Esophagus muscularis mucosa (tissue), 4 donors: ENCODE measurements around the gene TRABD2B. TPM values are rescaled to one million over a fixed set of nuclear protein-coding genes. Genes with fewer than 3 reads are reported as not detected.

Experiments used
- DNase-seq: peaks from one replicate; pipeline ENCODE4 v3.0.0-alpha.2; 2017; ENCODE audit errors: extremely low spot score
- H3K27ac ChIP-seq, 4 donors: fragments of 200-600 bp; sonication (generic); replicated peaks in 1 of 4; 1 replicate in 3 of 4; 2 replicates in 1 of 4; pipeline ENCODE4 v1.5.1; 2016 to 2019; ENCODE audit warnings: mild to moderate bottlenecking in 1 of 4
- H3K27me3 ChIP-seq, 4 donors: fragments of 200-600 bp; sonication (generic); one replicate each; pipeline versions ENCODE4 v1.5.1 to v1.6.0; 2016 to 2019
- H3K36me3 ChIP-seq, 4 donors: fragments of 200-600 bp; sonication (generic); one replicate each; pipeline ENCODE4 v1.5.1; 2016 to 2019
- H3K4me1 ChIP-seq, 4 donors: fragments of 200-600 bp; sonication (generic); one replicate each; pipeline ENCODE4 v1.5.1; 2016 to 2019
- H3K4me3 ChIP-seq, 4 donors: fragments of 200-600 bp; sonication (generic); 1 replicate in 2 of 4; 2 replicates in 2 of 4; pipeline ENCODE4 v1.5.1; 2016 to 2019; ENCODE audit warnings: mild to moderate bottlenecking in 4 of 4, moderate library complexity in 1 of 4
- H3K9me3 ChIP-seq, 4 donors: fragments of 200-600 bp; sonication (generic); 1 replicate in 3 of 4; 2 replicates in 1 of 4; pipeline ENCODE4 v1.5.1; 2016 to 2019
- CTCF ChIP-seq, 3 experiments: fragments of 200-600 bp in 2 of 3; fragments of 450-650 bp in 1 of 3; sonication (generic) in 2 of 3; IDR thresholded peaks; one replicate each; pipeline ENCODE4 v1.5.1; 2017 to 2019; ENCODE audit warnings: antibody characterized with exemption in 3 of 3, mild to moderate bottlenecking in 2 of 3, moderate library complexity in 1 of 3
- EP300 ChIP-seq: sonication (generic); formaldehyde crosslinking; IDR thresholded peaks from one replicate; pipeline ENCODE4 v1.6.1; 2017; ENCODE audit warnings: antibody characterized with exemption
- POLR2A ChIP-seq: fragments of 450-650 bp; IDR thresholded peaks from one replicate; pipeline ENCODE4 v1.6.1; 2017; ENCODE audit warnings: antibody characterized with exemption, moderate library complexity, mild to moderate bottlenecking, low read depth
- POLR2AphosphoS5 ChIP-seq, 2 donors: sonication (generic); formaldehyde crosslinking; IDR thresholded peaks; one replicate each; pipeline ENCODE4 v1.6.1; 2017; ENCODE audit warnings: antibody characterized with exemption in 2 of 2
- WGBS: methylation state at CpG from one replicate; pipeline ENCODE4 v1.1.5; 2018; 5-methylcytosine and 5-hydroxymethylcytosine counted together
- intact Hi-C: fragments of 100-400 bp; cut with DNase I; formaldehyde crosslinking; loops from one replicate; pipeline ENCODE4 v1.15.1; 2023
- total RNA-seq, 4 donors: library from RNA; depleted of rRNA; stranded (reverse); fragments of >200 nt; gene quantifications; one replicate each; pipeline versions ENCODE4 v1.1.0 to v1.2.1, GENCODE V29; 2016

The TRABD2B gene
- total RNA-seq, 4 donors from 2014 or later: 4.0 to 7.6 (median 4.1) TPM

GRCh38 chr1:47745715-47746609, 251.2 kb downstream of the TRABD2B start:
- intact Hi-C loops: no loop called here
- H3K4me3 ChIP-seq: no peak overlapping the region
- 83% methylated on average over 4 of the region's 8 CpGs for WGBS

GRCh38 chr1:47742890-47743760, 254.1 kb downstream of the TRABD2B start:
- WGBS: 88% methylated on average over 9 of the region's 9 CpGs
- DNase-seq: no peak

More at GRCh38 chr1:47745715-47746609, 251.2 kb downstream of the TRABD2B start:
- Histone ChIP-seq H3K4me1 (peaks cover 0 to 7% (median 2%) of the 10 kb centered on the region in 4 donors), H3K9me3 (no peaks in the 10 kb centered on the region), H3K27me3 (no peaks in the 10 kb centered on the region), H3K36me3 (no peaks in the 10 kb centered on the region), H3K27ac (no peak overlapping the region)
- DNase-seq: no peak
- TF ChIP-seq CTCF (IDR thresholded peaks at IDR 0.05): no peak
- TF ChIP-seq POLR2AphosphoS5 (IDR thresholded peaks at IDR 0.05): no peak
- no peak for TF ChIP-seq POLR2A
- TF ChIP-seq EP300: no peak

GRCh38 chr1:47738560-47739182, 258.5 kb downstream of the TRABD2B start:
- no peak for DNase-seq

More at GRCh38 chr1:47742890-47743760, 254.1 kb downstream of the TRABD2B start:
- intact Hi-C loops: no loop called here
- no peaks in the 10 kb centered on the region for H3K27me3 ChIP-seq
- peaks cover 0 to 7% (median 3%) of the 10 kb centered on the region in 4 donors for H3K4me1 ChIP-seq
- H3K27ac ChIP-seq: no peak overlapping the region
- TF ChIP-seq EP300 (no peak), POLR2AphosphoS5 (IDR thresholded peaks at IDR 0.05) (no peak), CTCF (IDR thresholded peaks at IDR 0.05) (no peak), POLR2A (no peak)
- no peak overlapping the region for H3K4me3 ChIP-seq
- H3K36me3 ChIP-seq: no peaks in the 10 kb centered on the region
- no peaks in the 10 kb centered on the region for H3K9me3 ChIP-seq

More at GRCh38 chr1:47738560-47739182, 258.5 kb downstream of the TRABD2B start:
- H3K36me3 ChIP-seq: no peaks in the 10 kb centered on the region
- TF ChIP-seq EP300 (no peak), POLR2AphosphoS5 (IDR thresholded peaks at IDR 0.05) (peak in 1 of 2 donors; percentile 17), POLR2A (no peak), CTCF (IDR thresholded peaks at IDR 0.05) (peak; percentile 67 to 84 (median 77))
- no peaks in the 10 kb centered on the region for H3K9me3 ChIP-seq
- H3K27ac ChIP-seq: no peak overlapping the region
- peaks cover 0 to 7% (median 3%) of the 10 kb centered on the region in 4 donors for H3K4me1 ChIP-seq
- intact Hi-C loops: loop anchor here (5.0 to 10.0 kb wide), 3 partner anchors 259 to 466 kb away; partner anchors contain the start of gene TRABD2B
- H3K4me3 ChIP-seq: no peak overlapping the region
- WGBS: 22% methylated on average over 8 of the region's 8 CpGs
- H3K27me3 ChIP-seq: peaks cover 0 to 15% (median 3%) of the 10 kb centered on the region in 4 donors
